Lung (tissue), 12 donors: ENCODE data around the gene RUVBL1. TPM values are rescaled to one million over a fixed set of nuclear protein-coding genes. Genes with fewer than 3 reads are reported as not detected.

Experiments used
- ATAC-seq: fragments of 200-7000 bp; cut with Tn5 transposase; one replicate; pipeline ENCODE4 v1.9.1; 2020; ENCODE audit warnings: moderate number of reproducible peaks; ENCODE audit not compliant: insufficient read depth, low FRiP score
- DNase-seq, 3 donors: peaks; one replicate each; pipeline ENCODE4 v3.0.0-alpha.2; 2013 to 2017
- H3K27ac ChIP-seq, 2 donors: one replicate each; pipeline ENCODE4 v1.5.1; 2013; ENCODE audit warnings: mild to moderate bottlenecking in 2 of 2, moderate library complexity in 2 of 2, control low read depth in 1 of 2, inconsistent platforms in 1 of 2, low read depth in 1 of 2, low read length in 1 of 2
- H3K27me3 ChIP-seq, 3 donors: one replicate each; pipeline ENCODE4 v1.5.1; 2013; ENCODE audit warnings: low read length in 2 of 3; ENCODE audit not compliant: control insufficient read depth in 3 of 3, insufficient read depth in 3 of 3
- H3K36me3 ChIP-seq, 4 donors: one replicate each; pipeline ENCODE4 v1.5.1; 2013; ENCODE audit warnings: low read length in 4 of 4, mild to moderate bottlenecking in 1 of 4, moderate library complexity in 1 of 4; ENCODE audit not compliant: control insufficient read depth in 4 of 4, insufficient read depth in 4 of 4
- H3K4me1 ChIP-seq, 5 donors: one replicate each; pipeline ENCODE4 v1.5.1; 2013; ENCODE audit warnings: low read length in 5 of 5, mild to moderate bottlenecking in 2 of 5, moderate library complexity in 1 of 5; ENCODE audit not compliant: control insufficient read depth in 5 of 5, insufficient read depth in 5 of 5
- H3K4me3 ChIP-seq: one replicate; pipeline ENCODE4 v1.5.1; 2013; ENCODE audit warnings: mild to moderate bottlenecking, control low read depth, moderate library complexity
- H3K9ac ChIP-seq, 2 donors: one replicate each; pipeline ENCODE4 v1.5.1; 2013; ENCODE audit warnings: low read length in 2 of 2, control low read depth in 1 of 2; ENCODE audit not compliant: insufficient read depth in 1 of 2
- H3K9me3 ChIP-seq, 4 donors: one replicate each; pipeline ENCODE4 v1.5.1; 2013; ENCODE audit warnings: low read length in 3 of 4, mild to moderate bottlenecking in 1 of 4, moderate library complexity in 1 of 4; ENCODE audit not compliant: control insufficient read depth in 4 of 4, insufficient read depth in 3 of 4
- WGBS, 2 donors: extraction: QIAGEN DNeasy Blood & Tissue Kit; methylation state at CpG; one replicate each; pipeline ENCODE4 v1.1.7; 2013; 5-methylcytosine and 5-hydroxymethylcytosine counted together
- polyA plus RNA-seq, 2 donors: library from polyadenylated mRNA; stranded (reverse); fragments of 200-250 nt; gene quantifications; one replicate each; pipeline ENCODE4 v1.2.1, GENCODE V29; 2013
- total RNA-seq, 2 donors: library from RNA; depleted of rRNA in 1 of 2; stranded (reverse); fragments of >200 nt in 1 of 2; gene quantifications; one replicate each; pipeline ENCODE4 v1.2.1, GENCODE V29; 2014 to 2021
- TF ChIP-seq, protein P1 (sequence below): IDR thresholded peaks from 2 replicates; pipeline ENCODE4 v1.5.1; 2012; ENCODE audit warnings: mild to moderate bottlenecking; ENCODE audit errors: control extremely low read depth, extremely low read depth
- donor health status: control.
- donor health status: control.
- donor health status: Bipolar disorder and iron deficiency.
- donor health status: healthy.
- donor health status: DM: yes; HTN: yes; CAD: no.

The RUVBL1 gene
- total and polyA plus RNA-seq, 4 donors, result 26.6 to 53.7 (median 41.7) TPM

DNA sequence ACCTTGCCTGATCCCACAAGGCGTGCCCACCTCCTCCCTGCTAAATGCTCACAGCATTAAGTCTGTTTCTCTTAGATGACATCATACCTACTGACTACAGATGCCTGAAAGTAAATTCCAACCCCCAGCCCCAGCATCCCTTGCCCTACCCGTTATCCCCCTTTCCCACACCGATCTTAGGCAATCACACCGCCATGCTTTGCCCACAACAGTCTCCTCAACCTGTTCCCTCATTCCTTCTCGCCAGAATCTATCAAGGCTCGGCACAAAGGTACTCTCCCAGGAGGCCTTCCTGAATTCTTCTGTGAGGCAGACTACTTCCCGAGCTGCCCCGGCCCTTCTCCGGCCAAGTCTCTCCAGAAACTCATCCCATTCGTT is 72.2 kb downstream of the RUVBL1 start:
- H3K4me1 ChIP-seq, result peaks cover 6 to 31% (median 17%) of the 10 kb centered on the region in 5 donors
- ATAC-seq, result no peak
- H3K27ac ChIP-seq, result peak overlapping the region; percentile 18 to 78
- TF ChIP-seq, protein P1, sequence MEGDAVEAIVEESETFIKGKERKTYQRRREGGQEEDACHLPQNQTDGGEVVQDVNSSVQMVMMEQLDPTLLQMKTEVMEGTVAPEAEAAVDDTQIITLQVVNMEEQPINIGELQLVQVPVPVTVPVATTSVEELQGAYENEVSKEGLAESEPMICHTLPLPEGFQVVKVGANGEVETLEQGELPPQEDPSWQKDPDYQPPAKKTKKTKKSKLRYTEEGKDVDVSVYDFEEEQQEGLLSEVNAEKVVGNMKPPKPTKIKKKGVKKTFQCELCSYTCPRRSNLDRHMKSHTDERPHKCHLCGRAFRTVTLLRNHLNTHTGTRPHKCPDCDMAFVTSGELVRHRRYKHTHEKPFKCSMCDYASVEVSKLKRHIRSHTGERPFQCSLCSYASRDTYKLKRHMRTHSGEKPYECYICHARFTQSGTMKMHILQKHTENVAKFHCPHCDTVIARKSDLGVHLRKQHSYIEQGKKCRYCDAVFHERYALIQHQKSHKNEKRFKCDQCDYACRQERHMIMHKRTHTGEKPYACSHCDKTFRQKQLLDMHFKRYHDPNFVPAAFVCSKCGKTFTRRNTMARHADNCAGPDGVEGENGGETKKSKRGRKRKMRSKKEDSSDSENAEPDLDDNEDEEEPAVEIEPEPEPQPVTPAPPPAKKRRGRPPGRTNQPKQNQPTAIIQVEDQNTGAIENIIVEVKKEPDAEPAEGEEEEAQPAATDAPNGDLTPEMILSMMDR, result no peak
- peak overlapping the region; percentile 90 to 94 for H3K9ac ChIP-seq
- peaks cover 0 to 3% (median 0%) of the 10 kb centered on the region in 3 donors for H3K27me3 ChIP-seq
- peak in 1 of 3 donors; percentile 30 for DNase-seq
- peaks cover 0 to 21% (median 9%) of the 10 kb centered on the region in 4 donors for H3K36me3 ChIP-seq
- H3K4me3 ChIP-seq, result peak overlapping the region; percentile 75
- WGBS, 2 donors, result 11% methylated on average over 10 of the region's 10 CpGs
- no peaks in the 10 kb centered on the region for H3K9me3 ChIP-seq

- no peak overlapping the region for H3K27ac ChIP-seq
- H3K4me1 ChIP-seq, result peaks cover 6 to 31% (median 16%) of the 10 kb centered on the region in 5 donors
- peaks cover 0 to 3% (median 0%) of the 10 kb centered on the region in 3 donors for H3K27me3 ChIP-seq
- TF ChIP-seq, protein P1, result no peak
- no peaks in the 10 kb centered on the region for H3K9me3 ChIP-seq
- no peak overlapping the region for H3K9ac ChIP-seq
- ATAC-seq (no peak), DNase-seq (peak in 2 of 3 donors; percentile 26 to 40)
- 84 to 85% methylated on average over 3 of the region's 3 CpGs for WGBS, 2 donors
- H3K4me3 ChIP-seq, result no peak overlapping the region
- H3K36me3 ChIP-seq, result peaks cover 0 to 16% (median 8%) of the 10 kb centered on the region in 4 donors
Observed at GRCh38 chr3:128050597-128050996, 73.0 kb downstream of the RUVBL1 start.

- DNase-seq (peak in 2 of 3 donors; percentile 75 to 79), ATAC-seq (no peak)
- 75 to 83% methylated on average over 1 of the region's 1 CpG for WGBS, 2 donors
Observed at GRCh38 chr3:128041344-128041743, 82.3 kb downstream of the RUVBL1 start.

More at GRCh38 chr3:128041344-128041743, 82.3 kb downstream of the RUVBL1 start:
- H3K4me3 ChIP-seq, result no peak overlapping the region
- no peaks in the 10 kb centered on the region for H3K27me3 ChIP-seq
- H3K4me1 ChIP-seq, result peaks cover 0 to 12% (median 3%) of the 10 kb centered on the region in 5 donors
- TF ChIP-seq, protein P1, result no peak
- no peaks in the 10 kb centered on the region for H3K9me3 ChIP-seq
- no peaks in the 10 kb centered on the region for H3K36me3 ChIP-seq
- no peak overlapping the region for H3K9ac ChIP-seq
- no peak overlapping the region for H3K27ac ChIP-seq
